Measurements from ENCODE around the gene ACOX3. TPM values are rescaled to one million over a fixed set of nuclear protein-coding genes. Genes with fewer than 3 reads are reported as not detected.
A peak's percentile ranks its signal among the peaks of the same experiment; 100 is the strongest.

The ACOX3 gene
- total RNA-seq, 4 donors from 2014 or later, result 18.7 to 104 (median 31.3) TPM

DNA sequence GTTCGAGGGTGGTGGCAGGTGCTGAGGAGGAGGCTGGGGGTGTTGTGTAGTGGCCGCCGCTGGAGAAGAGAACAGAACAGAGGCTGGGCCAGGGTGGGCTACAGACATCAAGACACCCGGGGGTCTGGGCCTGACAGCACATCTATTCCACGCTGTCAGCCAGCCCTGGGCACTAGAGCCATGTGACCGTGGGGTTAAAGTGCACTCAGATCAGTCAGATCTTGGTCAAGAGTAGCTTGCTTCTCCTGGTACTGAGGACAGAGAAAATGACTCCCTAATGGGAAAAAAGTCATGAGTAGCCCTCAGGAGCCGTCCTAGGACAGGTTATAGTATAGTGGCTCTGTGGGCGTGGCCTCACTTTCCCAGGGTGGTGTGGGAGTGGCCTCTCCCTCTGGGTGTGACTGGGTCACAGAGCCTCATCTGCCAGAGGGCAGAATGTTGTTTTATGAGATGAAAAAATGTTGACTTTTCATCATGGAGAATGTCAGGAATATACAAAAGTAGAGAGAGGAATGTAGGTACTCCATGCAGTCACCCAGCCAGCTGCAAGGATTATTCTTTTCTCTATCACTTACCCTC, 19.4 kb upstream of the ACOX3 start:
- H3K27ac ChIP-seq, result no peak overlapping the region
- WGBS, 2 donors (ENCODE audit: low coverage in 1 of 2), result 74 to 94% methylated on average over 7 to 8 of the region's 8 CpGs
- H3K36me3 ChIP-seq, result peaks cover 0 to 16% (median 7%) of the 10 kb centered on the region in 4 donors
- in situ Hi-C loops (cut with MboI; ENCODE audit: low pct_ligation_motif_present in 1 of 4, low pct_unique_long_range_greater_than_20kb in 1 of 4, low sequenced_read_pairs in 3 of 4) (loop anchor here in 2 of 4 donors (10.0 to 25.0 kb wide), 2 partner anchors 127 to 135 kb away; partner anchors contain the start of genes CPZ (in 2 of the 2) and GPR78 (in 1 of the 2)), intact Hi-C loops (cut with DNase I; ENCODE audit: low total_unique reads) (no loop called here)
- no peaks in the 10 kb centered on the region for H3K9me3 ChIP-seq
- no peaks in the 10 kb centered on the region for H3K4me1 ChIP-seq
- no peaks in the 10 kb centered on the region for H3K27me3 ChIP-seq
- TF ChIP-seq EP300 (IDR thresholded peaks at IDR 0.05; ENCODE audit: low read depth) (no peak), POLR2AphosphoS5 (IDR thresholded peaks at IDR 0.05) (no peak), POLR2A (IDR thresholded peaks at IDR 0.05) (no peak)
- TF ChIP-seq, protein P1, sequence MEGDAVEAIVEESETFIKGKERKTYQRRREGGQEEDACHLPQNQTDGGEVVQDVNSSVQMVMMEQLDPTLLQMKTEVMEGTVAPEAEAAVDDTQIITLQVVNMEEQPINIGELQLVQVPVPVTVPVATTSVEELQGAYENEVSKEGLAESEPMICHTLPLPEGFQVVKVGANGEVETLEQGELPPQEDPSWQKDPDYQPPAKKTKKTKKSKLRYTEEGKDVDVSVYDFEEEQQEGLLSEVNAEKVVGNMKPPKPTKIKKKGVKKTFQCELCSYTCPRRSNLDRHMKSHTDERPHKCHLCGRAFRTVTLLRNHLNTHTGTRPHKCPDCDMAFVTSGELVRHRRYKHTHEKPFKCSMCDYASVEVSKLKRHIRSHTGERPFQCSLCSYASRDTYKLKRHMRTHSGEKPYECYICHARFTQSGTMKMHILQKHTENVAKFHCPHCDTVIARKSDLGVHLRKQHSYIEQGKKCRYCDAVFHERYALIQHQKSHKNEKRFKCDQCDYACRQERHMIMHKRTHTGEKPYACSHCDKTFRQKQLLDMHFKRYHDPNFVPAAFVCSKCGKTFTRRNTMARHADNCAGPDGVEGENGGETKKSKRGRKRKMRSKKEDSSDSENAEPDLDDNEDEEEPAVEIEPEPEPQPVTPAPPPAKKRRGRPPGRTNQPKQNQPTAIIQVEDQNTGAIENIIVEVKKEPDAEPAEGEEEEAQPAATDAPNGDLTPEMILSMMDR (IDR thresholded peaks at IDR 0.05), result no peak
- H3K4me3 ChIP-seq, result no peak overlapping the region
- peak; percentile 64 for DNase-seq

DNA sequence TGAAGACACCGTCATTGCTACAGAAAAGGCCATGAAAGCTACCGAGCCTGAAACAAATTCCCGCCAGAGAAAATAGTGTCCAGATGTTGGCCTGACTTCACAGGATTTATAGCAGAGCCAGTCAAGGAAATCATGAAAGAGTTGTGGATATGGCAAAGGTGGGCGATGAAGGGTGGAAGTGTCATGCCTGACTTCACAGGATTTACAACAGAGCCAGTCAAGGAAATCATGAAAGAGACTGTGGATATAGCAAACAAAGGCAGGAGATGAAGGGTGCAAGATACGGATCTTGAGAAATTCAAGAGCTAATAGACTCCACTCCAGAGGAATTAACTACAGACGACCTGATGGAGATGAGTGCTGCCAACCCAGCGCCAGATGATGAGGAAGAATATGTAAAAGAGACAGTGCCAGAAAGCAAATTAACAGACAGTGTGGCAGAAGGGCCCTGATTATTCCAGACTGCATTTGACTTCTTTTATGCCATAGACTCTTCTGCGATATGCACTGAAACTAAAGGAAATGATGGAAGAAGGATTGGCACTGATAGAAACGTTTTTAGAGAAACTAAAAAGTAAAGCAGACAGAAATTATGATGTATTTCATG, 17.2 kb upstream of the ACOX3 start:
- WGBS, 2 donors (ENCODE audit: low coverage in 1 of 2), result 82 to 89% methylated on average over 5 to 9 of the region's 9 CpGs

DNA sequence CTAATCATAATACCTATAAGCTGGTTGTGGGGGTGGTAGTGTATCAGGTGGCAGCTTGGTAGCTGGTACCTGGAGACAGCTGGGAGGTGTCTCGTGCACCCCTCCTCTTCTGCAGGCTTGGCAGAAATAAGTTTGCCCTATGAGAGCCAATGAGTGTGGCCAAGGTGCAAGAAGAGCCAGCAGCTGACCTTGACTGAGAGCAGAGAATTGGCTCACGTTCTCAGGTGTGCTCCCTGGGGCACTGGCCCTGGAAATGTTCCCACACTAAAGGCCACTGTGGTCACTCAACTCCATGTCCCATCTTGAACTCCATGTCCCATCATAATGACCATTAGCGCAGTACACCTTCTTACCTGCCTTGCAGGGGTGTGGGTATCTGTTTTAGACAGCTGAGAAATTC, 13.4 kb upstream of the ACOX3 start:
- intact Hi-C loops (cut with DNase I; ENCODE audit: low total_unique reads) (no loop called here), in situ Hi-C loops (cut with MboI; ENCODE audit: low pct_ligation_motif_present in 1 of 4, low pct_unique_long_range_greater_than_20kb in 1 of 4, low sequenced_read_pairs in 3 of 4) (loop anchor here in 1 of 4 donors (25.0 kb wide), 1 partner anchor 133 kb away; the partner anchor contains the start of genes CPZ and GPR78)
- no peak overlapping the region for H3K4me3 ChIP-seq
- H3K27me3 ChIP-seq, result no peaks in the 10 kb centered on the region
- H3K9me3 ChIP-seq, result no peaks in the 10 kb centered on the region
- WGBS, 2 donors (ENCODE audit: low coverage in 1 of 2), result 90% methylated on average over 3 of the region's 3 CpGs; no CpG with 5 or more reads in 1 of the 2 donors
- H3K36me3 ChIP-seq, result peaks cover 0 to 44% (median 20%) of the 10 kb centered on the region in 4 donors
- H3K4me1 ChIP-seq, result no peaks in the 10 kb centered on the region
- no peak overlapping the region for H3K27ac ChIP-seq
- DNase-seq, result no peak
- TF ChIP-seq, protein P1 (IDR thresholded peaks at IDR 0.05), result no peak
- TF ChIP-seq POLR2A (IDR thresholded peaks at IDR 0.05) (no peak), EP300 (IDR thresholded peaks at IDR 0.05; ENCODE audit: low read depth) (no peak), POLR2AphosphoS5 (IDR thresholded peaks at IDR 0.05) (no peak)

More for the DNA sequence above, 17.2 kb upstream of the ACOX3 start:
- Histone ChIP-seq H3K27me3 (no peaks in the 10 kb centered on the region), H3K4me3 (no peak overlapping the region), H3K27ac (no peak overlapping the region), H3K4me1 (no peaks in the 10 kb centered on the region), H3K36me3 (peaks cover 0 to 29% (median 13%) of the 10 kb centered on the region in 4 donors), H3K9me3 (no peaks in the 10 kb centered on the region)
- no peak for DNase-seq
- in situ Hi-C loops (cut with MboI; ENCODE audit: low pct_ligation_motif_present in 1 of 4, low pct_unique_long_range_greater_than_20kb in 1 of 4, low sequenced_read_pairs in 3 of 4) (loop anchor here in 1 of 4 donors (25.0 kb wide), 1 partner anchor 130 kb away; the partner anchor contains the start of genes CPZ and GPR78), intact Hi-C loops (cut with DNase I; ENCODE audit: low total_unique reads) (no loop called here)
- TF ChIP-seq EP300 (IDR thresholded peaks at IDR 0.05; ENCODE audit: low read depth) (no peak), POLR2A (IDR thresholded peaks at IDR 0.05) (no peak), POLR2AphosphoS5 (IDR thresholded peaks at IDR 0.05) (no peak)
- TF ChIP-seq, protein P1 (IDR thresholded peaks at IDR 0.05), result no peak

DNA sequence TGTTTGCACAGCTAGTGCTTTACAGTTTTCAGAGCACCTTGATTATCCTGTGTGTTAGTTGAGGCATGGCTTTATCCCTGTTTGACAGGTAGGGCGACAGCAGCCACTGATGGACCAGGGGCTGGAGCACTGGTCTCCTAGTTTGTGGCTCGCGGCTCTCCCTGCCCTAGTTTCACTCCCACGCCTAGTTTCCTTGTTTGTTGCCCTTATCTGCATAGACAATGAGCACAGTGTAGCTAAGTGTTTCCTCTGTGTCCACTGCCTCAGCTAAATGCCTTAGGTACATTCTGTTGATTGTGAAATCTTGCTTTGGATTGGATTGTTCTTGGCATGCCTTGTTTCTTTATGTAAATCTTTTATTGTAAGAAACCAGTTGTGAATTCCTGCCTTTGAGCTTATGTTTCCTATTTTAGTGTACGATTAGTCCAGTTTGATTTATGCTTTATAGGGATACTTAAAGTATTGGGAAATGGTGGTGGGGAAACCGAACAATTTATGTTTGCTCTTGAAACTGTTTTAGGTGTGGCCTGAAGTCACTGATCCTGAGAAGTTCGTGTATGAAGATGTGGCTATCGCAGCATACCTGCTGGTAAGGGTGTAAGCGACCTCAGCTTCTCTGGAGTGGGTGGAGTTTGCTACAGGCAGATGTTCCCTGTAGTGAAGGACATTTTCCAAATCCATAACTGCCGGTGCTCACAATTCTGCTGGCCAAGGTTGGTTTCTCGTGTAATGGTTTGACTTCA, 11.1 kb upstream of the ACOX3 start:
- H3K27ac ChIP-seq, result no peak overlapping the region
- 74 to 84% methylated on average over 4 to 11 of the region's 11 CpGs for WGBS, 2 donors (ENCODE audit: low coverage in 1 of 2)
- no peaks in the 10 kb centered on the region for H3K9me3 ChIP-seq
- peaks cover 0 to 40% (median 17%) of the 10 kb centered on the region in 4 donors for H3K36me3 ChIP-seq
- no peak for TF ChIP-seq POLR2A (IDR thresholded peaks at IDR 0.05)
- TF ChIP-seq EP300 (IDR thresholded peaks at IDR 0.05; ENCODE audit: low read depth), result no peak
- TF ChIP-seq, protein P1 (IDR thresholded peaks at IDR 0.05), result no peak
- no peak for TF ChIP-seq POLR2AphosphoS5 (IDR thresholded peaks at IDR 0.05)
- H3K4me1 ChIP-seq, result no peaks in the 10 kb centered on the region
- no peak for DNase-seq
- in situ Hi-C loops (cut with MboI; ENCODE audit: low pct_ligation_motif_present in 1 of 4, low pct_unique_long_range_greater_than_20kb in 1 of 4, low sequenced_read_pairs in 3 of 4) (loop anchor here in 1 of 4 donors (25.0 kb wide), 1 partner anchor 136 kb away; the partner anchor contains the start of genes CPZ and GPR78), intact Hi-C loops (cut with DNase I; ENCODE audit: low total_unique reads) (no loop called here)
- H3K27me3 ChIP-seq, result no peaks in the 10 kb centered on the region
- H3K4me3 ChIP-seq, result no peak overlapping the region
